Right lobe of liver (tissue), 6 donors: ENCODE data around the gene C1QTNF2. TPM values are rescaled to one million over a fixed set of nuclear protein-coding genes. Genes with fewer than 3 reads are reported as not detected.
A peak's percentile ranks its signal among the peaks of the same experiment; 100 is the strongest.

ENCODE experiments used
- ATAC-seq, 4 donors: fragments of 200-7000 bp; cut with Tn5 transposase; one replicate each; pipeline ENCODE4 v1.9.1; 2020; ENCODE audit warnings: mild to moderate bottlenecking in 4 of 4, moderate library complexity in 4 of 4
- DNase-seq, 3 donors: peaks; one replicate each; pipeline ENCODE4 v3.0.0-alpha.2; 2020
- H3K27ac ChIP-seq, 3 donors: fragments of 200-600 bp; one replicate each; pipeline ENCODE4 v1.8.0; 2022
- H3K27me3 ChIP-seq, 2 donors: fragments of 200-600 bp; one replicate each; pipeline ENCODE4 v1.8.0; 2022
- H3K36me3 ChIP-seq, 4 donors: fragments of 200-600 bp; sonication (generic) in 1 of 4; one replicate each; pipeline versions ENCODE4 v1.5.1 to v1.8.0; 2017 to 2022; ENCODE audit warnings: control low read depth in 1 of 4
- H3K4me1 ChIP-seq, 4 donors: fragments of 200-600 bp; sonication (generic) in 1 of 4; one replicate each; pipeline versions ENCODE4 v1.5.1 to v1.8.0; 2017 to 2022; ENCODE audit warnings: control low read depth in 1 of 4
- H3K4me3 ChIP-seq, 3 donors: fragments of 200-600 bp; one replicate each; pipeline ENCODE4 v1.8.0; 2022
- H3K9me3 ChIP-seq, 4 donors: fragments of 200-600 bp; sonication (generic) in 1 of 4; one replicate each; pipeline versions ENCODE4 v1.5.1 to v1.8.0; 2017 to 2022; ENCODE audit warnings: control low read depth in 1 of 4
- CTCF ChIP-seq, 4 donors: fragments of 200-600 bp in 3 of 4; fragments of 450-650 bp in 1 of 4; IDR thresholded peaks; one replicate each; pipeline versions ENCODE4 v1.5.1 to v1.8.0; 2016 to 2022; ENCODE audit warnings: antibody characterized with exemption in 4 of 4, mild to moderate bottlenecking in 2 of 4
- POLR2A ChIP-seq: fragments of 450-650 bp; IDR thresholded peaks from one replicate; pipeline ENCODE4 v1.6.1; 2017; ENCODE audit warnings: antibody characterized with exemption, mild to moderate bottlenecking
- WGBS: methylation state at CpG from one replicate; pipeline ENCODE4 v1.1.6; 2018; ENCODE audit warnings: low coverage, low lambda C conversion rate; ENCODE audit not compliant: insufficient coverage; ENCODE audit errors: missing lambda C conversion rate; 5-methylcytosine and 5-hydroxymethylcytosine counted together
- intact Hi-C, 2 donors: fragments of 100-400 bp; cut with DNase I; formaldehyde crosslinking; loops; one replicate each; pipeline versions ENCODE4 v1.11.2 to v1.14.1; 2022
- total RNA-seq, 6 experiments: library from RNA; depleted of rRNA in 2 of 6; stranded (reverse); fragments of >200 nt in 2 of 6; fragmentation: NEBNext Ultra II Directional in 3 of 6; extraction: Animal tissue kit (Norgen Biotek cat#: 25700) in 3 of 6; gene quantifications; one replicate each; pipeline versions ENCODE4 v1.1.0 to v1.2.4, GENCODE V29; 2016 to 2023
- donor health status: DM: no; HTN: yes; CAD: no.
- donor health status: DM: no; HTN: no; CAD: no.
- donor health status: DM: no; HTN: no; CAD: no.
- donor health status: DM: no; HTN: yes; CAD: no.
- donor health status: DM: no; HTN: yes; CAD: no.

Gene C1QTNF2
- total RNA-seq, 6 experiments from 2014 or later: 0.11 to 0.30 (median 0.15) TPM; not detected in 2

- Histone ChIP-seq H3K27me3 (no peaks in the 10 kb centered on the region), H3K9me3 (no peaks in the 10 kb centered on the region), H3K4me1 (no peaks in the 10 kb centered on the region), H3K27ac (no peak overlapping the region), H3K4me3 (no peak overlapping the region), H3K36me3 (no peaks in the 10 kb centered on the region)
- no peak for TF ChIP-seq POLR2A
- TF ChIP-seq CTCF (IDR thresholded peaks at IDR 0.05): no peak
- DNase-seq (no peak), ATAC-seq (no peak)
- WGBS: 66% methylated on average over 3 of the region's 3 CpGs
- intact Hi-C loops: no loop called here
Observed at GRCh38 chr5:160382346-160382745, 11.9 kb upstream of the C1QTNF2 start.

- Histone ChIP-seq H3K4me1 (no peaks in the 10 kb centered on the region), H3K9me3 (no peaks in the 10 kb centered on the region), H3K27ac (no peak overlapping the region), H3K4me3 (no peak overlapping the region), H3K36me3 (no peaks in the 10 kb centered on the region), H3K27me3 (no peaks in the 10 kb centered on the region)
- 50% methylated on average over 2 of the region's 2 CpGs for WGBS
- no peak for DNase-seq
- no peak for ATAC-seq
- TF ChIP-seq POLR2A (no peak), CTCF (IDR thresholded peaks at IDR 0.05) (no peak)
- intact Hi-C loops: no loop called here
Observed at GRCh38 chr5:160380041-160380440, 9.6 kb upstream of the C1QTNF2 start.

- no peaks in the 10 kb centered on the region for H3K9me3 ChIP-seq
- TF ChIP-seq CTCF (IDR thresholded peaks at IDR 0.05) (no peak), POLR2A (no peak)
- no peaks in the 10 kb centered on the region for H3K27me3 ChIP-seq
- ATAC-seq (peak in 1 of 4 donors; percentile 26), DNase-seq (no peak)
- H3K4me1 ChIP-seq: no peaks in the 10 kb centered on the region
- no peak overlapping the region for H3K27ac ChIP-seq
- H3K36me3 ChIP-seq: no peaks in the 10 kb centered on the region
- H3K4me3 ChIP-seq: no peak overlapping the region
- 65% methylated on average over 4 of the region's 4 CpGs for WGBS
- intact Hi-C loops: no loop called here
Observed at GRCh38 chr5:160379511-160379910, 9.1 kb upstream of the C1QTNF2 start.

- Histone ChIP-seq H3K4me1 (no peaks in the 10 kb centered on the region), H3K36me3 (no peaks in the 10 kb centered on the region), H3K9me3 (no peaks in the 10 kb centered on the region), H3K27me3 (no peaks in the 10 kb centered on the region), H3K4me3 (no peak overlapping the region), H3K27ac (no peak overlapping the region)
- TF ChIP-seq CTCF (IDR thresholded peaks at IDR 0.05) (no peak), POLR2A (no peak)
- WGBS: 41% methylated on average over 2 of the region's 2 CpGs
- DNase-seq (no peak), ATAC-seq (no peak)
- intact Hi-C loops: no loop called here
Observed at GRCh38 chr5:160378330-160378729, 7.9 kb upstream of the C1QTNF2 start.

GRCh38 chr5:160377651-160378050 lies 7.2 kb upstream of the C1QTNF2 start:
- ATAC-seq: no peak
- Histone ChIP-seq H3K9me3 (no peaks in the 10 kb centered on the region), H3K4me3 (no peak overlapping the region), H3K36me3 (no peaks in the 10 kb centered on the region), H3K27me3 (no peaks in the 10 kb centered on the region), H3K4me1 (no peaks in the 10 kb centered on the region), H3K27ac (no peak overlapping the region)
- WGBS: 69% methylated on average over 3 of the region's 5 CpGs
- intact Hi-C loops: no loop called here
- no peak for DNase-seq
- TF ChIP-seq POLR2A (no peak), CTCF (IDR thresholded peaks at IDR 0.05) (no peak)
